B cell (primary cell): Measurements from ENCODE around the gene USP53. TPM values are rescaled to one million over a fixed set of nuclear protein-coding genes. Genes with fewer than 3 reads are reported as not detected.

ENCODE experiments used
- ATAC-seq: fragments of 200-7000 bp; cut with Tn5 transposase; one replicate; pipeline ENCODE4 v1.10.0; 2021; ENCODE audit warnings: low read depth, mild to moderate bottlenecking, moderate number of reproducible peaks, moderate library complexity
- CTCF ChIA-PET: fragments of 350-600 bp; sonication (Branson Sonifier 250); formaldehyde crosslinking; loops from one replicate; lab custom pipeline; 2021; ENCODE audit warnings: antibody characterized with exemption, inconsistent platforms; lab: Charles Lee
- POLR2A ChIA-PET: fragments of 350-600 bp; sonication (Branson Sonifier 250); formaldehyde crosslinking; loops from one replicate; lab custom pipeline; 2021; ENCODE audit warnings: antibody characterized with exemption; lab: Charles Lee
- DNase-seq: peaks from one replicate; pipeline ENCODE4 v3.0.0; 2013
- H2AFZ ChIP-seq: 2 replicates; pipeline ENCODE4 v1.6.1; 2012; ENCODE audit warnings: mild to moderate bottlenecking, low read depth, low read length; ENCODE audit not compliant: insufficient read depth, poor library complexity, severe bottlenecking
- H3K27ac ChIP-seq, 2 donors: 1 replicate in 1 of 2; 2 replicates in 1 of 2; pipeline ENCODE4 v1.5.1; 2012 to 2013; ENCODE audit warnings: low read length in 2 of 2, mild to moderate bottlenecking in 2 of 2, moderate library complexity in 1 of 2
- H3K27me3 ChIP-seq, 4 experiments: fragments of 200-600 bp in 1 of 4; sonication (generic) in 1 of 4; replicated peaks in 1 of 4; 1 replicate in 2 of 4; 2 replicates in 2 of 4; pipeline versions ENCODE4 v1.6.1 to v1.7.0; 2013 to 2016; ENCODE audit warnings: low read length in 3 of 4, mild to moderate bottlenecking in 2 of 4, mixed read lengths in 1 of 4, moderate library complexity in 1 of 4; ENCODE audit not compliant: insufficient read depth in 4 of 4, control insufficient read depth in 3 of 4; ENCODE audit errors: control extremely low read depth in 1 of 4
- H3K36me3 ChIP-seq, 2 experiments: replicated peaks in 1 of 2; 1 replicate in 1 of 2; 2 replicates in 1 of 2; pipeline versions ENCODE4 v1.6.1 to v1.7.1; 2013; ENCODE audit warnings: low read length in 1 of 2; ENCODE audit not compliant: insufficient read depth in 2 of 2, control insufficient read depth in 1 of 2; ENCODE audit errors: control extremely low read depth in 1 of 2, extremely low read depth in 1 of 2
- H3K4me1 ChIP-seq, 2 donors: fragments of 200-600 bp in 1 of 2; sonication (generic) in 1 of 2; 1 replicate in 1 of 2; 2 replicates in 1 of 2; pipeline versions ENCODE4 v1.5.1 to v1.6.1; 2013 to 2017; ENCODE audit warnings: low read length in 2 of 2; ENCODE audit not compliant: control insufficient read depth in 2 of 2, insufficient read depth in 2 of 2
- H3K4me2 ChIP-seq: replicated peaks from 2 replicates; pipeline ENCODE3; 2012; ENCODE audit warnings: mild to moderate bottlenecking, low read depth, low read length; ENCODE audit not compliant: poor library complexity, severe bottlenecking
- H3K4me3 ChIP-seq, 5 experiments: fragments of 200-600 bp in 1 of 5; sonication (generic) in 1 of 5; 1 replicate in 3 of 5; 2 replicates in 2 of 5; pipeline versions ENCODE4 v1.5.1 to v1.7.0; 2011 to 2016; ENCODE audit warnings: low read length in 4 of 5, mild to moderate bottlenecking in 4 of 5, low read depth in 2 of 5, control low read depth in 1 of 5, moderate library complexity in 1 of 5; ENCODE audit not compliant: insufficient read depth in 1 of 5; ENCODE audit errors: control extremely low read depth in 1 of 5, extremely low read depth in 1 of 5
- H3K79me2 ChIP-seq: fragments of 200-600 bp; sonication (generic); one replicate; pipeline ENCODE4 v1.6.0; 2016; ENCODE audit warnings: low read length; ENCODE audit not compliant: control insufficient read depth, insufficient read depth
- H3K9ac ChIP-seq: fragments of 200-600 bp; sonication (generic); 2 replicates; pipeline ENCODE4 v1.6.1; 2017; ENCODE audit warnings: mild to moderate bottlenecking, low read length, moderate library complexity
- H3K9me3 ChIP-seq, 3 donors: one replicate each; pipeline versions ENCODE4 v1.6.1 to v1.7.1; 2013; ENCODE audit warnings: low read length in 2 of 3; ENCODE audit not compliant: control insufficient read depth in 2 of 3, insufficient read depth in 1 of 3; ENCODE audit errors: control extremely low read depth in 1 of 3
- H4K20me1 ChIP-seq: 2 replicates; pipeline ENCODE4 v1.6.0; 2012; ENCODE audit warnings: mild to moderate bottlenecking, low read length; ENCODE audit not compliant: insufficient read depth, control insufficient read depth, poor library complexity, severe bottlenecking
- H3K27ac Mint-ChIP-seq: one replicate; pipeline ENCODE4 v1.8.0; 2021; ENCODE audit warnings: mixed read lengths
- H3K27me3 Mint-ChIP-seq: one replicate; pipeline ENCODE4 v1.8.0; 2021; ENCODE audit warnings: mixed read lengths
- H3K4me1 Mint-ChIP-seq: one replicate; pipeline ENCODE4 v1.8.0; 2021; ENCODE audit warnings: mixed read lengths
- H3K4me3 Mint-ChIP-seq: one replicate; pipeline ENCODE4 v1.8.0; 2021; ENCODE audit warnings: mixed read lengths
- H3K9me3 Mint-ChIP-seq: one replicate; pipeline ENCODE4 v1.8.0; 2022; ENCODE audit warnings: mixed read lengths; ENCODE audit not compliant: insufficient read depth
- EZH2 ChIP-seq: IDR thresholded peaks from 2 replicates; pipeline ENCODE4 v1.6.1; 2012; ENCODE audit warnings: borderline replicate concordance, low read depth, mild to moderate bottlenecking, moderate library complexity, low read length; ENCODE audit not compliant: insufficient read depth, poor library complexity, severe bottlenecking
- WGBS: methylation state at CpG from one replicate; pipeline ENCODE4 v1.1.5; 2013; ENCODE audit warnings: missing lambda C conversion rate; ENCODE audit not compliant: insufficient coverage; 5-methylcytosine and 5-hydroxymethylcytosine counted together
- intact Hi-C: fragments of 100-400 bp; cut with micrococcal nuclease; formaldehyde crosslinking; loops from one replicate; pipeline ENCODE4 v1.10.0; 2022
- polyA plus RNA-seq: library from polyadenylated mRNA; depleted of rRNA; stranded (reverse); fragments of >200 nt; gene quantifications from 2 replicates; pipeline ENCODE4 v1.2.3, GENCODE V29; 2012
- total RNA-seq, 2 donors: library from RNA; stranded (reverse); fragments of 120-200 nt in 1 of 2; gene quantifications; 1 replicate in 1 of 2; 2 replicates in 1 of 2; pipeline versions ENCODE4 v1.2.3 to v1.2.4, GENCODE V29; 2013 to 2022
- TF ChIP-seq, protein P1 (sequence below): fragments of 200-600 bp; IDR thresholded peaks from one replicate; pipeline ENCODE4 v1.8.0; 2022; ENCODE audit warnings: antibody characterized with exemption, mild to moderate bottlenecking

The USP53 gene
- total and polyA plus RNA-seq, 2 donors (not counting 1 experiment from before 2014, with no cell fraction given) = 12.9 to 45.0 TPM

DNA sequence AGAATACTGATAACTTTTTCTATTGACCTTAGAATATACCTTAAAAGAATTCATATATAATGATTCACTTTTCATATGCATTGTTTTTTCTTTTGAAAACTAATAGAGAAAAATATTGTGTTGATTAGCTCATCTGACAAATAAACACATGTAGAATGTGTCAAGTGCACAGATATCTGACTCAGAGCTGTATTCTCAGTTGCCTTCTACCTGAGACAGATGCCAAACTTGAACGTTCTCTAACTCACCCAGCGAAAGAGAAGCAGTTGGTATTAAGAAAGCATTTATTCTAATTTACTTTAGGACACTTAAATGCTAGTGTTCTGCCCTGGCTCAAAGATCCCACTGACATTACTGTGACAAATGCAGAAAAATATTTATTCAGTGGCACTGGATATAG lies 28.1 kb downstream of the USP53 start:
- no peak for TF ChIP-seq EZH2
- Histone ChIP-seq H3K9ac (no peak overlapping the region), H3K4me3 (no peak overlapping the region), H3K36me3 (no peaks in the 10 kb centered on the region), H3K4me1 (peaks cover 5 to 6% of the 10 kb centered on the region in 2 donors), H3K9me3 (no peaks in the 10 kb centered on the region), H3K79me2 (no peaks in the 10 kb centered on the region), H3K27me3 (no peaks in the 10 kb centered on the region), H3K4me2 (no peak overlapping the region), H2AFZ (no peak overlapping the region), H4K20me1 (no peaks in the 10 kb centered on the region), H3K27ac (no peak overlapping the region)
- WGBS = no CpG with 5 or more reads among the region's 2 CpGs
- Mint-ChIP-seq H3K4me3 (no peak overlapping the region), H3K4me1 (peaks cover 31% of the 10 kb centered on the region), H3K27me3 (no peaks in the 10 kb centered on the region), H3K9me3 (no peaks in the 10 kb centered on the region), H3K27ac (no peak overlapping the region)
- intact Hi-C loops = no loop called here
- no peak for ATAC-seq
- DNase-seq = no peak
- POLR2A ChIA-PET = no interaction called here
- CTCF ChIA-PET = no interaction called here

DNA sequence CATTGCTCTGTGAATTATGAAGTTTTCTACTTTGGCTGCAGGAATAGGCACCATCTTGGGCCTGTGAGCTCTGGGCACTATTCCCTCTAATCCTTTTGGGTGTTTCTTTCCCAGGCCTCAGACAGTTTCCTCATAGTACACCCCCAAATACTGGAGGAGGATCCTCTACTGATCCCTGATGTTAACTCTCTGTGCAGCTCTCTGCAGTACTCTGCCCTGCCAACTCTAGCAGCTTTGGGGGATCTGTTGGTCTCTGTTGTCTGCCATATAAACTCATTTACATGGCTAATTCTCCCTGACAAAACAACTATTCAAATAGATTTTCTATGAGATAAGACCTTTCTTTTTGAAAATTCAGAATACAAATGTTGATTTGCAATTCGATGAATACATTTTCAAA lies 29.9 kb downstream of the USP53 start:
- no peak for ATAC-seq
- no peak overlapping the region for H3K27ac ChIP-seq
- no peak overlapping the region for H3K4me3 Mint-ChIP-seq
- no peaks in the 10 kb centered on the region for H3K9me3 ChIP-seq
- no peaks in the 10 kb centered on the region for H3K9me3 Mint-ChIP-seq
- no peaks in the 10 kb centered on the region for H3K27me3 Mint-ChIP-seq
- intact Hi-C loops = no loop called here
- no peak overlapping the region for H3K4me3 ChIP-seq
- no peaks in the 10 kb centered on the region for H3K79me2 ChIP-seq
- H3K27ac Mint-ChIP-seq = no peak overlapping the region
- H3K4me2 ChIP-seq = no peak overlapping the region
- no peaks in the 10 kb centered on the region for H3K36me3 ChIP-seq
- H3K9ac ChIP-seq = no peak overlapping the region
- no CpG with 5 or more reads among the region's 1 CpG for WGBS
- peaks cover 5 to 6% of the 10 kb centered on the region in 2 donors for H3K4me1 ChIP-seq
- DNase-seq = no peak
- H4K20me1 ChIP-seq = no peaks in the 10 kb centered on the region
- ChIA-PET POLR2A (no interaction called here), CTCF (no interaction called here)
- peaks cover 22% of the 10 kb centered on the region for H3K4me1 Mint-ChIP-seq
- no peak overlapping the region for H2AFZ ChIP-seq
- no peaks in the 10 kb centered on the region for H3K27me3 ChIP-seq
- TF ChIP-seq, protein P1, sequence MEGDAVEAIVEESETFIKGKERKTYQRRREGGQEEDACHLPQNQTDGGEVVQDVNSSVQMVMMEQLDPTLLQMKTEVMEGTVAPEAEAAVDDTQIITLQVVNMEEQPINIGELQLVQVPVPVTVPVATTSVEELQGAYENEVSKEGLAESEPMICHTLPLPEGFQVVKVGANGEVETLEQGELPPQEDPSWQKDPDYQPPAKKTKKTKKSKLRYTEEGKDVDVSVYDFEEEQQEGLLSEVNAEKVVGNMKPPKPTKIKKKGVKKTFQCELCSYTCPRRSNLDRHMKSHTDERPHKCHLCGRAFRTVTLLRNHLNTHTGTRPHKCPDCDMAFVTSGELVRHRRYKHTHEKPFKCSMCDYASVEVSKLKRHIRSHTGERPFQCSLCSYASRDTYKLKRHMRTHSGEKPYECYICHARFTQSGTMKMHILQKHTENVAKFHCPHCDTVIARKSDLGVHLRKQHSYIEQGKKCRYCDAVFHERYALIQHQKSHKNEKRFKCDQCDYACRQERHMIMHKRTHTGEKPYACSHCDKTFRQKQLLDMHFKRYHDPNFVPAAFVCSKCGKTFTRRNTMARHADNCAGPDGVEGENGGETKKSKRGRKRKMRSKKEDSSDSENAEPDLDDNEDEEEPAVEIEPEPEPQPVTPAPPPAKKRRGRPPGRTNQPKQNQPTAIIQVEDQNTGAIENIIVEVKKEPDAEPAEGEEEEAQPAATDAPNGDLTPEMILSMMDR = no peak
- TF ChIP-seq EZH2 = no peak
